Measurements from ENCODE around the gene SNX30.
A peak's percentile ranks its signal among the peaks of the same experiment; 100 is the strongest.

The SNX30 gene

DNA sequence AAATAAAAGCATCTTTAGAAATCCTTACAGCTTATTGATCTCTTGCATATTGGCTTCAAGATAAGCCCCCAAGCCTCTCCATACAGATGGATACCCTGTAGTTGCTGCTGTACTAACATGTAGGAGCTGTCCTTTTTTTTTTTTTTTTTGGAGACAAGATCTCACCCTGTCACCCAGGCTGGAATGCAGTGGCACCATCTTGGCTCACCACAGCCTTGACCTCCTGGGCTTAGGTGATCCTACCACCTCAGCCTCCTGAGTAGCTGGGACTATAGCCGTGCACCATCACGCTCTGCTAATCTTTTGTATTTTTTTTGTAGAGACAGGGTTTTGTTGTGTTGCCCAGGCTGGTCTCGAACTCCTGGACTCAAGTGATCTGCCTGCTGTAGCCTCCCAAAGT lies 35.4 kb downstream of the SNX30 start:
- no peak for DNase-seq

DNA sequence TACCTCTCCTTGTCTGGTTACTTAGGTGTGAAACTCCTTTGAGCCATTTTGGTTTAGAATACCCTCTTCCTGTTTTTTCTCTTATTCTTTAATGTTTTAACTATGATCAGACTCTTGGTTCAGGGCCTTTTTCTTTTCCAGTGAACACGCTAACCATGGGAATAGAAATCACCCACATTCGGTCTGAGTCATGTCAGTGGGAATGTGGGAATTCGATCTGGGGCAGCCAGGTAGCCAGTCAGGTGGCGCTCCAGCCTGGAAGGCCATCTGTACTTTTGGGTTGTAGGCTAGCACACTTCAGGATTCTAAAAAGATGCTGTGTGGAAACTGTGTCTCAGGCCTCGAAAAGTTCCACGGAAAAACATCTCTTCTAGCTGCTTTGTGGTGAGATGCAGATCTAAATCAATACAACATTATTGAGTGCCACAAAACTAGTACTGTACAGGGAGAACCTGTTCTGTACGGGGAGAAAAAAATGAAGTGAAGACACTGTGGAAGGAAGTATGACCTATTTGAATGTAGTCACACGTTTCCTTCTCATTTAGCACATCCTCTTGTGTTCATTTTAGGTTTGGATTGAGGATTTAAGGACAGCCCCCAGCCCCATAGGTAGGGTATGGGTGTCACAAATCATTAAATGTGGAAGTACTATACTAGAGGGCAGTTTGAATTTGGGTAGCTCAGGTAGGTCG lies 36.4 kb downstream of the SNX30 start:
- no peak for DNase-seq

DNA sequence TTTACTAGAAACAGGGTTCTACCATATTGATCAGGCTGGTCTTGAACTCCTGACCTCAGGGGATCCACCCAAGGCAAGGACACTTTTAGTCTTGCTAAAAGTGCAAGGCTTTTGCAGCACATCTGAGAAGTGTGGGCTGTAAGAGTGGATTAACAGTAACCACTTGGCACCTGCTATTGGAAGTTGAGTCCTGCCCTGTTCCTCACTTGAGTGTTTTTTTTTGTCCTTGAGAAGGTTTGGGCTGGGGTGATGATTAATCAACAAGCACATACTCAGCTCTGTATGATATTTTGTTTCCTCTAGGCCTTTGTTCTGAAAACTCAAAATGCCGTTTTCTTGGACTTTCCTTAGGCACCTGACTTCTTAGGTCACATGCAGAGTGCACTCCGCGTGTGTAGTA lies 37.4 kb downstream of the SNX30 start:
- DNase-seq, result no peak

DNA sequence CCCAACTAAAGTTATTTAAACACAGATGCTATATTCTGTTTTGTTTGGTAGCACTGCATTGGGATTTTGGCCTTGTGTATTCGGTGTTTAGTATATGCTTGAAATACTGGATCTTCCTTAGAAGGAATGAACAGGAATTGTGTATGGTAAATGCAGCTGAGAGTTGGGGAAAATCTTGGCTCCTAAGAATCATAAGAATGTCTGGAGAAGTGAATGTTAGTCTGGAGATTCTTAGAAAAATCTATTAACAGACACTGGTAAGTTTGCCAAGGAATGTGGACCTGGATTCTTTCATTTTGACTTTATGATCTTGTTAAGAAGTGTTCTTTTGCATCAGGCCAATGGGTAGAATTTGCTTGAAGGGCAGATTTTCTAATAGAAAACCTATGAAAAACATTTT lies 38.9 kb downstream of the SNX30 start:
- DNase-seq, result no peak

DNA sequence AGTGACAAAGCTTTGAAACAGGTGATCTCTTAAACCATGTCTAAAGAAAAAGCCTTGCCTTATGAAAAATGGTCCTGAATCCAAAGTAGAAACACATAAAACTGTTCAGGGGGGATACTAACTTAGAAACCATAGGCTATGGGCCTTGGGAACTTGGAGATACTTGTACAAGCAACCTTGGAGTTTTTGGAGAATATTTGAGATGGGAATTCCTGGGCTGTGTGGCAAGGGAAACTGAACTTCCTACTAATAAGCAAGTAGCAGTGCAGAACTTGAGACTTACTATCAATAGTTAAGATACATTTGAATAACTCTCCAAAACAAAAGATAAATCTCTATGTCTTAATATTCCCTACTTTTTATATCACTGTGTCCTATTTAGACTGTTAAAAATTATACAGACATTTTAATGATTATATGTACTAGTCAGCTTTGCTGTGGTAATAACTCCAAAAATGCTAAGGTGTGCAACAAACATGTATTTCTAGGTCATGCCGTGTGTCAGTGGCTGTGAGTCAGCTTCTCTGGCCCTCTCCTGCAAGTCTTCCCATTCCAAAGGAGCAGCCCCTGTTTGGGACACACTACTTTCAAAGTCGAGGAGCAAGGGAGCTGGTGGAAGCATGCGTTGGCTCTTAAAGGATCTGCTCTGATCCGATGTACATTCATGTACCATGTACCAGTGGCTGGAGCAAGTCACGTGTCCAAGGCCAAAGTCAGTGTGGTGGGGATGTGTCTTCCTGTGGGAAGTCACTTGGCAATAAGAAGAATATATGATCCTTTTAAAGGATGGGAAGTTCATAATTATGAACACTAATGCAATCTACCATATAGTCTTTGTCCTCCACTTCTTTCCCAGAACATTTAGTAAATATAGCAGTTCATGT lies 39.6 kb downstream of the SNX30 start:
- DNase-seq, result no peak

DNA sequence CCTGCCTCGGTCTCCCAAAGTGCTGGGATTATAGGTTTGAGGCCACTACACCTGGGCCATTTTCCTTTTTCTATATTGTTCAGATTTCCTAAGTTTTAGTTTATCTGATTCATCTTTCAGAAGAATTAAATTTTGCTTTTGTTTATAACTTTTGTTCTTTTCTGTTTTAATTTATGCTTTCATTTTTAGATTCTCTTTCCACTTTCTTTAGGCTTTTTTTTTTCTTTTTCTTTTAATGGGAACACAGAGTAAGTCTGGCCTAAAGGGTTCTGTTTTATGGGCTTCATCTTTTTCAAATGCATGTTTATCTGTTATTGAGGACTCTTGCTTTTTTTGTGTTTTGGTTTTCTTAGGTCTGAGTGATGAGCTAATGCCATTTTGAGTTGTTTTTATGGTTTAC lies 42.1 kb downstream of the SNX30 start:
- DNase-seq, result no peak

DNA sequence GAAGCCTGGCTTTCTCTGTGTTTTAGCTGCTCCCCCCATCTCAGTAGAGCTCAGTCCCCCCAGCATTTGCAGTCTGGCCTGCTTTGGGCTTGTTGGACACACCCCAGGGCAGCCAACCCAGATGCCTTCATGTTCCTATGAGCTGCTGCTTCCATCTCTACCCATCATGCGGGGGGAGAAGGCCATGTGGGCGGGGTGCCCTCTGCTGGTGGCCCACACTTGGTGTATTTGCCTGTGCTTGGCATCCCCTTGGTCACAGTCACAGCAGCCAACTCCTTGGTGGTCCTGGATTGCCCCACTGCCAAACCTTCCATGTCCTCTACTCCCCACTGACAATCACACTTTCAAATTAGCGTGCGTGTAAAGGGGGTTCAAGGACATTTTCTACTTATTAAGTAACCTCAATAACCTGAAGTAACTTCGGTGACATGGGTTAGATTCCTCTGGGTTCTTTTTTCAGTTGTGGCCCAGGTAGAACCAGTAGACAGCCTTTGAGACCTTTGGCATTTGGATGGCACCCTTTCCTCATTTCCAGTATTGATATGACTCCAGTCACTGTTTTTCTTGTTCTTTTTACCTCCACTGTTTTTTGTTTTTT lies 42.8 kb downstream of the SNX30 start:
- DNase-seq, result peak; percentile 42

DNA sequence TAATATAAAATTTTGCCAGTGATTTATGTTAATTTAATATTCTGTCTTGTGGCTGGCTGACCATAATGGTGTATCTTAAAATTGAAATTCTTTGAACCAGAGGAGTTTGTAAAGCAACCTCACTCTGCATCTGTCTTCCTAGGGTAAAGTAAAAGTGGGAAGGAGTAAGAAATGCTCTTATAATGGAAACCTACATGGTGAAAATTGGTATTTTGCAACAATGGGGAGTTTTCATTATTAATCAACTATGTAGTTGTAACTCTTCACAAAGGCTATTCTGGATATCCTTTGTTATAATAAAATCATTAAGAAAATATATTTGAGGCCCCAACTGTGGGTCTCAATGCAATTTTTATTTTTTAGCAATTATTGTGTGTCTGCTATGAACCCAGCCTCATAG lies 44.2 kb downstream of the SNX30 start:
- no peak for DNase-seq

DNA sequence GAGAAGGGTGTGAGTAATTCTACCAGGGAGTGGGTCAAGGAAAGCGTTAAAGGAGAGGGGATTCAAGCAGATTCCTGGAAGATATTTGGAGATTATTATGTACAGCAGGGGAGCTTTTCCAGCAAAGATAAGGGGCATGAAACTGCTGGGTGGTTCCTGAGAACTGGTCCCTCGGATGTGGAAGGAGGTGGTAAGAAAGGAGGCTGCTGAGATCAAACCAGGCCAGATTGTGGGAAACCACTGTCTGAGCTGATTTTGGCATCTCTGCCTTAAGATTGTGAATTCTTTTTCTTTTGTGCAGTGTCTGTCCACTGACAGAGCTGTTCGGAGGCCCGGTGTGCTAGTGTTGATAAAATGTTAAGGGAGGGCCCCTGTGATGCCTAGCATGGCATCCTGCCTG lies 45.4 kb downstream of the SNX30 start:
- DNase-seq, result no peak

DNA sequence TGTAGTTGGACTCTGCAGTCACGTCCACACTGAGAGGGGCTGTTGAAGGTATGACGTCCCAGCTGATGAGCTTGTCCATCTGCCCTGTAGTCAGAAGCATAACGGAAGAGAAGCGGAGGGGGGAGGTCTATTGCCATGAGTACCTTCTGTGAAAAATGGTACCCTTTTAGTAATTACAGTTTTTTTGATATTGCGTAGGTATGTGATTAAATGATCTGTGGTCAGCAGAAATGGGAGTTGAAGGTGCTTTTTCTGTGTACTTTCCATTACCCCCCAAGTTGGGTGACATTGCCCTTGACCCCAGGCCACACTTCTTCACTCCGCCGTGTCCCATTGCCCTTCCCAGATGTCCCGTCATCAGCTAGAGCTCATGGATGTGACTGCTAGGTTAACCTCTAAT lies 45.9 kb downstream of the SNX30 start:
- DNase-seq, result no peak

DNA sequence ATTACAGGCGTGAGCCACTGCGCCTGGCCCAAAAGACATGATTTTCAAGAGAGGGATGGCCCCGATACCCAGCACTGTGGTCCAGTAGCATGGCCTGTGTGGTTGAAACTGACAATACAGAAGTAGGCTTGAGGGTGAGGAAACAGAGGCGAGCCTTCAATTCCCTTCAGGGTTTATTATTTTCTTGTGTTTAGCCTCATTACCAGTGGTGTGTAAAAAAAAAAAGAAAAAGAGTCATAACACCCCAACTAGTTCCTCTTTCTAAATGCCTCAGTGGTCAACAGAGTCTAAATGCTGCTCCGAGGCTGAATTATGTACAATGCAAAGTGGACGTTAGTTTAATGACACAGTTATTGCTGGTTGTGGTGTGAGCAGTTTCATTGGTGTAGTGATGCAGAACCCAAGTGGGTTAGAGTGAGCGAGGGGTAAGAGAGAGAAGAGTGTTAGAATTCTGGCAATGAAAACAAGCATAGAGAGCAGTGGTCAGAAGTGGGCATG lies 58.8 kb downstream of the SNX30 start:
- no peak for DNase-seq

DNA sequence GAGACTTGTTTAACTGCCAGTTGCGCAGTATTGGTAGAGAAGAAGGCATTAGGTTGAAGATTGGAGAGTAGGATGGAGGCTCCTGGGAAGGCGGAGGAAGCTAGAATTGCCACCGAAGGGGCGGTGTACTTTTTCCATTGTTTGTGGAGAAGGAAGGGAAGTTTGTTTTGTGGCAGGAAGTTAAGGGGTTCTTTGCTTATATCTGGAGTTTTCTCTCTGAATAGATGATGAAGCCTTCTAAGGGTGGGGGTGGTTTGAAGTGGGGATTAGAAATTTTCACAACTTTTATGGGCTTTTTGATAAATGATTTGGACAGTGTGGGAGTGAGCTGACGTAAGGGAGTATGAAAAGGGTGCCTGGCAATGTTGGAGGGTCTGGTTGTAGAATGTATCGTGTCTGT lies 59.3 kb downstream of the SNX30 start:
- no peak for DNase-seq

DNA sequence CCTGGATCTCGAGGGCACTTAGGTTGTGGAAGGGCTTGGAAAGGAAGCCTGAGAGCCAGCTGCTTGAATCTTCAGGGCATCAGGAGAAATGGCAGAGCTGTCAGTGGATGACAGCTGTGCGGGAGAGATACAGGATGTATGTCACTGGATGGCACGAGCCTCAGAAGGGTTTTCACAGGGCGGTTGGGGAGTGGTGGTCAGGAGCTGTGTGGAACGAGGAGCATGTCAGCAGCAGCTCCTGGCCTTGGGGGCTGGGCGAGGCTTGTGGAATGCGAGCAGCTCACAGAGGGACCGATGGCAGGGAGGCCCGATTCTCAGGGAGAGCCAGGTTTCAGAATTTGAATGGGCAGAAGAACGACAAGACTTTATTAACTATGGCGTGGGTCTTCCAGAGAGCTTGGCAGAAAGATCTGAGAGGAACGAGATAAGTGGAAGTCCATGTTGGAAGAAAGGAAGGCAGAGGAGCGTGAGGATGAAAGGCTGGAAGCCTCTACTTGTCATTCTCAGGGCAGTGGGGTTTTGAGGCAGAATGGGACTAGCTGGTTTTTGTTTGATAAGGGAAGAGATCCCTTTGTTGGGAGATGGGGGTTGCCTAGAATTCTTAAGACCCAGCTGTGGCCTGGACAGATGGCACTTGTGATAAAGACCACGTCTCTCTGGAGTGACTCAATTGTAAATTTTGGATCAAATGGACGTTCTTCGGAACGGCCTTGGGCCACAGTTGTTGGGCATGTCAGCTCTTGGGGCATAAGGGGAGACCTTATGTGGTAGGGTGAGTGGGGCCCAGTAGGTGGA lies 60.3 kb downstream of the SNX30 start:
- no peak for DNase-seq

DNA sequence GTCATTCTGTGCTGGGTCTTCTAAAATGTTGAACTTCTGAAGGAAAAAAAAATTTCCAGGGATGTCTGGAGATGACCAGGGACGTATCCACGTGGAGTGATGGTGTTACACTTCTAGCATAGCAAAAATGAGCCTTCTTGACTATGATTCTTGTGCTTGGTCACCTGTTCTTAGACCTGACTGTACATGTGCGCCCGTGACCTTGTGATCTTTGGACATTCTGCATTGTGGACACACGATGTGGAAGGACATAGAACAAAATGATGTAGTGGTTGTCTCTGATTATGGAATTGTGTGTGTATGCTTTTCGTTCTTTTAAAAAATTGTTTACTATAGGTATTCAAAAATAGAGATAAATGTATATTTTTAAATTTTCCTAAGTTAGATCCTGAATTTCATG lies 61.0 kb downstream of the SNX30 start:
- DNase-seq, result no peak

DNA sequence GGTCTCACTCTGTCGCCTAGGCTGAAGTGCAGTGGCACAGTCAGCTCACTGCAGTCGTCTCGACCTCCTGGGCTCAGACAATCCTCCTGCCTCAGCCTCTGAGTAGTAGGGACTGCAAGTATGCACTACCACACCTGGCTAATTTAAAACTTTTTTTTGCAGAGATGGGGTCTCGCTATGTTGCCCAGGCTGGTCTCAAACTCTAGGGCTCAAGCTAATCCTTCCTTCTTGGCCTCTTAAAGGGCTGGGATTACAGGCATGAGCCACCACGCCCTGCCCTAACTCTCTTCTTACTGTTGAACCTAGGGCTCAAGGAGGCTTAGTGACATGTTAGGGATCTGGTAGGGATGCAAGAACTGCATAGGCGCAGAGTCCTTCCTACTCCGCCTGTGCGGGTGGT lies 65.3 kb downstream of the SNX30 start:
- DNase-seq, result no peak

DNA sequence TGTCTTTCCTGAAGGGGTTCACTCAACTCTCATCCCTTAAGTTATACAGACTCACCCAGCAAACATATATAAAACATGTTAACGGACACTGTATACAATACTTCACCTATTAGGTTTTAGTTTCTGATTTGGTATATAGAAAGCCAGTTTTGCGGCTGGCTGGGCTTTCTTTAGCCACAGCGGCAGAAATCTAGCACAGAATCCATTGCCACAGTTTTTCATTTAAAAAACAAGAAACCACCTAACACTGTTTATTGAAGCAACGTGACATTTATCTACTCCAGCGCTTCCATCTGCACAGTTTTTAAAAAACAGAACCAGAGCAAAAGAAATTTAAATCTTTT lies 67.3 kb downstream of the SNX30 start:
- no peak for DNase-seq

DNA sequence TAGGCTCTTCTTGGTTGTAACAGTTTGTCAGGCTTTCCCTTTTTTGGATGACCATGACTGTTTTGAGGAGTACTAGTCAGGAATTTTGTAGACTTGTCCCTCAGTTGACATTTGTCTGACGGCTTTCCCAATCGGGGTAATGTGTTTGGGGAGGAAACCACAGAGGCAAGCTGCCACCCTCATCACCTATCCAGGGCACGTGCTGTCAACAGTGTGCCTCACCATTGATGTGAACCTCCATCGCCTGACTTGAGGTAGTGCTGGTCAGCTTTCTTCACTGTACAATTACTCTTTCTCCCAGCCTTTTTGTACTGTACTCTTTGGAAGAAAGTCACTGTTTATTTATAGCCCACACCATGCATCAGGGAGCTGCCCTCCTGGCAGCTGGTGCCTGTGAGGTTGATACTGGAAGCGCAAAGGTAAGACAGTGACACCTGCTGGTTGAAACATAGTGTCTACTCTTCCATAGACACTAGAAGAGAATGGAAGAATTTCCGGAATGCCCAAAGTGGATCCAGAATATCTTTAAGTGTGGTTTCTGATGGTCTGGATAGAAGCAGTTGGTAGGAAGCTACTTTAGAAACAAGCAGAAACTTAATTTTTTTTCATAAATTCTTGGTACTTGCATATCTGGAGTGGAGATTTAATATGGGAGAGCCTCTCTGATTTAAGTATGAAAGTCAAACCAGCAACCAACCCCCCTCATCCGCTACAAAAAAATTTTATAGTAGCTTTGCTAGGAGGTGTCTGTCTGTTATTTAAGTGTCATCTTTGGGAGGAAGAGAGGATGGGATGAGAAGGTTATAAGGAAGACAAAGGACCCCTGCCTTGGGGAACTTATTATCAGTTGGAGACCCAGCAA lies 69.3 kb downstream of the SNX30 start:
- DNase-seq, result peak; percentile 50

DNA sequence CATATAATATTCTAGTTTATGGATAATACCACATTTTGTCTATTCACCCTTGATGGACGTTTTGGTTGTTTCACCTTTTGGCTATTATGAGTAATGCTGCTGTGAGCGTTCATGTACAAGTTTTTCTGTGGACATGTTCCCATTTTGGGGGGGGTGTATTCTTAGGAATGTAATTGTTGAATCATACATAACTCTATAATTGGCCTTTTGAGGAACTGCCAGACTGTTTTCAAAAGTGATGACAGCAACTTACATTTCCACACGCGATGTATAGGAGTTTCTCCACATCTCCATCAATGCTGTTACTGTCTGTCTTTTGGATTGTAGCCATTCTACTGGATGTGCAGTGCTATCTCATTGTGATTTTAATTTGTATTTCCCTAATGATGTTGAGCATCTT lies 70.3 kb downstream of the SNX30 start:
- DNase-seq, result no peak

DNA sequence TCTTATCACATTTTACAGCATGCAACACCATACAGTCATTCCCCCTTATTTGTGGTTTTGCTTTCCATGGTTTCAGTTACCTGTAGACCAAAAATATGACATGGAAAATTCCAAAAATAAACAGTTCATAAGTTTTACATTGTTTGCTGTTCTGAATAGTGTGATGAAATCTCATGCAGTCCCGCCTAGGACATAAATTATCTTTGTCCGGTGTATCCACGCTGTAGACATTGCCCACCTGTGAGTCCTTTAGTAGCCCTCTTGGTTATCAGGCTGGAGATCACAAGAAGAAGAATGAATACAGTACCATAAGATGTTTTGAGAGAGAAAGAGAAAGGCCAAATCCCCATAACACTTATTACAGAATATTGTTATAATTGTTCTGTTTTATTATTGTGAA lies 72.1 kb downstream of the SNX30 start:
- no peak for DNase-seq

DNA sequence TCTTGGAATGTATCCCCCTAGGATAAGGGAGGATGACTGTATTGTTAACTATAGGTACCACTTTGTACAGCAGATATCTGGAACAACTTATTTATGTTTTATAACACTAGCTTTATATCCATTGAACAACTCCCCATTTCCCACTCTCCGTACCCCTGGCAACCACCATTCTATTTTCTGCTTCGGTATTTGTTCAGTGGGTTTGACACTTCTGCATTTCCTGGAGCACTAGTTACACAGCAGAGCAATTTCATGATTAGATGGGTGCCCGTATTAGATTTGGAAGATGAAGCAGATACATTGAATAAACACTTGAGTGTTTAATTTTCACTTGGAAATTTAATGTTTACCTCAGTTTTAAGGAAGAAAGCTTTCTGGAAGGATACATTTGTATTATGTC lies 72.7 kb downstream of the SNX30 start:
- DNase-seq, result no peak

DNA sequence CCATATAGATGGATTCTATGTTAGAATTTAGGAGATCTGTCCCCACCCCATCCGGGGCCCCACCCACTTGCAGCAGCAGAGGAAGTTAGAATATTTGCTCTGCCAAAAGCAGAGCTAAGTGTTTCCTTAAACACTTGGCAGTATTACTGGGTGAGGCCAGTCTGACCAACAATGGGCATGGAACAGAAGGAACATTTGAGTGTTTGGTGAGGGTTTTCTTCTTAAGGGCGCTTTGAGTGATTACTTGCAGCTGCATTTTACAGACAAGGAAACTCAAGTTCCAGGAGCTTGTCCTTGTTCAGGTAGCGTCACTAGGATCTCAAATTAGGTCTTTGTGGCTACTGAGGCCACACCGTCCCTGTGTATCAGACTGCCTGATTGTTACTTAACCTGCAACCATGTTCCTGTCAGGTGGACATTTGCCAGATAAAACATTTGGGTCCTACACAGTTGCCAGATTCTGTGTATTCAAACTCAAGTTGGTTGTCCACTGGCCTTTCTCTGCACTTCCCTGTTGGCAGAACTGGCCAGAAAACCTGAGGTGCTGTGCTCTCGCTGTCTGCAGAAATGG lies 80.8 kb downstream of the SNX30 start:
- DNase-seq, result no peak

DNA sequence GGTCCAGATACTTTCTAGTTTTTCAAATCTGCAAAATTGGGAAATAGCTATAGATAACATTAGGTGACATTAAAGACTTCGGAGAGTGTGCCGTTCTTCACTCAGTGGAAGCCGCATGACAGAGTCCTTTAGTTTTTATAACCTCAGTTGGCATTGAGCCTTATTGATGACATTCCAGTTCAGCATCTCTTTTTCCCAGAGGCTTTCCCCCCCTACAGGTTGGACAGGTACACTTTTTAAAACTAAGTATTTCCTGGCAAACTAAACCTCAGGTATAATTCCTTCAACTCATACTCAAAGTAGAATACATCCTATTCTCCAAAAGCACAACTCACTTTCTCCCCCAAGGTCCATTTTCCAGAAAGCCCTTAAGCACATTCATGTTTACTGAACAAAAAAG lies 81.4 kb downstream of the SNX30 start:
- DNase-seq, result no peak

Data from NCI-H1105 treated with DMSO at 0.1 percent for 48 hours (cell line).